Calu3 (cell line): ENCODE data around the gene TMEM26. TPM values are rescaled to one million over a fixed set of nuclear protein-coding genes. Genes with fewer than 3 reads are reported as not detected.

ENCODE experiments used
- BruUV-seq: library from RNA; stranded (reverse); fragments of 400-500 nt; replicated peaks from 2 replicates; lab custom pipeline; 2021; lab: Mats Ljungman, UMichigan
- CTCF ChIA-PET: fragments of 300-600 bp; sonication (Branson Sonifier 250); formaldehyde crosslinking; loops from one replicate; lab custom pipeline; 2022; ENCODE audit warnings: antibody characterized with exemption; lab: Charles Lee
- DNase-seq: peaks from one replicate; pipeline ENCODE4 v3.0.0; 2022
- H3K27ac Mint-ChIP-seq: one replicate; pipeline ENCODE4 v1.8.0; 2022; ENCODE audit warnings: mixed read lengths; ENCODE audit not compliant: unreplicated experiment
- H3K27me3 Mint-ChIP-seq: one replicate; pipeline ENCODE4 v1.8.0; 2022; ENCODE audit warnings: mixed read lengths; ENCODE audit not compliant: unreplicated experiment
- H3K36me3 Mint-ChIP-seq: one replicate; pipeline ENCODE4 v1.8.0; 2022; ENCODE audit warnings: mild to moderate bottlenecking, moderate library complexity, mixed read lengths; ENCODE audit not compliant: insufficient read depth, unreplicated experiment
- H3K4me1 Mint-ChIP-seq: one replicate; pipeline ENCODE4 v1.8.0; 2022; ENCODE audit warnings: mild to moderate bottlenecking, low read depth, mixed read lengths; ENCODE audit not compliant: unreplicated experiment
- H3K4me3 Mint-ChIP-seq: one replicate; pipeline ENCODE4 v1.8.0; 2022; ENCODE audit warnings: mild to moderate bottlenecking, low read depth, moderate library complexity, mixed read lengths; ENCODE audit not compliant: unreplicated experiment
- H3K9me3 Mint-ChIP-seq: one replicate; pipeline ENCODE4 v1.8.0; 2022; ENCODE audit warnings: low read depth, mixed read lengths; ENCODE audit not compliant: unreplicated experiment
- CTCF ChIP-seq: fragments of 200-600 bp; IDR thresholded peaks from one replicate; pipeline ENCODE4 v1.8.0; 2022; ENCODE audit warnings: antibody characterized with exemption; ENCODE audit not compliant: unreplicated experiment
- intact Hi-C: fragments of 100-400 bp; cut with micrococcal nuclease; formaldehyde crosslinking; loops from one replicate; pipeline ENCODE4 v1.10.0; 2022; ENCODE audit not compliant: unreplicated experiment
- total RNA-seq: library from RNA; stranded (reverse); gene quantifications from 2 replicates; pipeline ENCODE4 v1.2.3, GENCODE V29; 2022

The TMEM26 gene
- total RNA-seq, 1 experiment from 2014 or later, result not detected

- DNase-seq, result no peak
- H3K9me3 Mint-ChIP-seq, result peaks cover 2% of the 10 kb centered on the region
- no peak for TF ChIP-seq CTCF
- H3K4me3 Mint-ChIP-seq, result no peak overlapping the region
- CTCF ChIA-PET, result no interaction called here
- intact Hi-C loops, result no loop called here
- H3K4me1 Mint-ChIP-seq, result no peaks in the 10 kb centered on the region
- no peaks in the 10 kb centered on the region for H3K27me3 Mint-ChIP-seq
- no peak overlapping the region for H3K27ac Mint-ChIP-seq
- BruUV-seq, result no TSS peak
- H3K36me3 Mint-ChIP-seq, result no peaks in the 10 kb centered on the region
These were observed 37.4 kb downstream of the TMEM26 start for GRCh38 chr10:61415824-61416223.

- H3K4me1 Mint-ChIP-seq, result no peaks in the 10 kb centered on the region
- DNase-seq, result no peak
- H3K4me3 Mint-ChIP-seq, result no peak overlapping the region
- no peaks in the 10 kb centered on the region for H3K27me3 Mint-ChIP-seq
- TF ChIP-seq CTCF, result no peak
- H3K9me3 Mint-ChIP-seq, result no peaks in the 10 kb centered on the region
- intact Hi-C loops, result no loop called here
- no peak overlapping the region for H3K27ac Mint-ChIP-seq
- no TSS peak for BruUV-seq
- no peaks in the 10 kb centered on the region for H3K36me3 Mint-ChIP-seq
- CTCF ChIA-PET, result no interaction called here
These were observed 41.5 kb downstream of the TMEM26 start for GRCh38 chr10:61411706-61412105.

GRCh38 chr10:61410353-61411070 lies 42.7 kb downstream of the TMEM26 start:
- BruUV-seq, result no TSS peak
- no peak overlapping the region for H3K27ac Mint-ChIP-seq
- no peak overlapping the region for H3K4me3 Mint-ChIP-seq
- no peak for DNase-seq
- H3K4me1 Mint-ChIP-seq, result no peaks in the 10 kb centered on the region
- H3K9me3 Mint-ChIP-seq, result no peaks in the 10 kb centered on the region
- no peaks in the 10 kb centered on the region for H3K36me3 Mint-ChIP-seq
- CTCF ChIA-PET, result no interaction called here
- TF ChIP-seq CTCF, result no peak
- intact Hi-C loops, result no loop called here
- H3K27me3 Mint-ChIP-seq, result no peaks in the 10 kb centered on the region

DNA sequence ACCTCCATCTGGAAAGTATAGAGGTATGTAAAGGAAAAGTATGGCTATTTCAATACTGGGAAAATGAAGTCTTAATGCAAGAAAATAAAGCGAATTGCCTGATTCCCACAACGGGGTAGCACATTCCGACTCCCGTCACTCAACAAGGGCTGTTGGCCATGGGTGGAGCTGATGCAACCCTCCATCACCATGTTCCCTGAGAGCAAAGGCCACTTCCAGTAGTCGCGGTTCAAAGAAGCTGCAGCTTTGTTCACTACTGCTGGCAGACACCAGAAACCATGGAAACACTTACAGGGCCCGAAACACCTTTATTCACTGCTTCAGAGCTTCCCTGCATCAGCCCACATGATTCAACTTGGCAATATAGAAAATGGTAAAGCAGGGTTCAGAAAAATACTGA lies 44.0 kb downstream of the TMEM26 start:
- BruUV-seq, result no TSS peak
- intact Hi-C loops, result no loop called here
- Mint-ChIP-seq H3K27me3 (no peaks in the 10 kb centered on the region), H3K27ac (no peak overlapping the region), H3K4me3 (no peak overlapping the region), H3K9me3 (no peaks in the 10 kb centered on the region), H3K4me1 (no peaks in the 10 kb centered on the region), H3K36me3 (no peaks in the 10 kb centered on the region)
- DNase-seq, result no peak
- CTCF ChIA-PET, result no interaction called here
- TF ChIP-seq CTCF, result no peak
